OCI-LY3 (cell line): ENCODE measurements around the gene ZC3H12D.

Source experiments
- H2AFZ ChIP-seq: fragments of 200-600, 300-600 bp; shearing (Covaris generic); 2 replicates; pipeline ENCODE4 v1.6.0; 2014; ENCODE audit warnings: antibody characterized with exemption, low read depth, low read length
- H3K27ac ChIP-seq: fragments of 200-600, 300-600 bp; sonication (generic); 2 replicates; pipeline ENCODE4 v1.5.1; 2014; ENCODE audit warnings: mild to moderate bottlenecking, low read length, moderate library complexity, mixed read lengths
- H3K27me3 ChIP-seq: fragments of 200-600, 300-600 bp; sonication (generic); 2 replicates; pipeline ENCODE4 v1.6.1; 2014; ENCODE audit warnings: low read depth, low read length, mixed read lengths
- H3K36me3 ChIP-seq: fragments of 200-600, 300-600 bp; sonication (generic); replicated peaks from 2 replicates; pipeline ENCODE3; 2014; ENCODE audit warnings: low read depth, low read length, mixed read lengths
- H3K4me1 ChIP-seq: fragments of 300-600, 200-600 bp; sonication (generic); 2 replicates; pipeline ENCODE4 v1.6.1; 2014; ENCODE audit warnings: low read length, mixed read lengths
- H3K4me2 ChIP-seq: fragments of 200-600, 300-600 bp; sonication (generic); 2 replicates; pipeline ENCODE4 v1.6.1; 2014; ENCODE audit warnings: low read length, mixed read lengths
- H3K4me3 ChIP-seq: fragments of 300-600, 200-600 bp; sonication (generic); 2 replicates; pipeline ENCODE4 v1.5.1; 2014; ENCODE audit warnings: antibody characterized with exemption, mild to moderate bottlenecking, low read length, moderate library complexity
- H3K79me2 ChIP-seq: fragments of 300-600, 200-600 bp; shearing (Covaris generic); 2 replicates; pipeline ENCODE4 v1.6.1; 2014; ENCODE audit warnings: mild to moderate bottlenecking, low read length, mixed read lengths
- H3K9ac ChIP-seq: fragments of 300-600, 200-600 bp; shearing (Covaris generic); 2 replicates; pipeline ENCODE4 v1.6.0; 2014; ENCODE audit warnings: mild to moderate bottlenecking, low read length, moderate library complexity
- H3K9me3 ChIP-seq: fragments of 200-600, 300-600 bp; shearing (Covaris generic); 2 replicates; pipeline ENCODE4 v1.6.1; 2014; ENCODE audit warnings: low read length, mixed read lengths; ENCODE audit not compliant: insufficient read depth
- H4K20me1 ChIP-seq: fragments of 200-600, 300-600 bp; sonication (generic); 2 replicates; pipeline ENCODE4 v1.6.1; 2016; ENCODE audit warnings: low read length, mixed read lengths; ENCODE audit not compliant: insufficient read depth
- EZH2phosphoT487 ChIP-seq: fragments of 200-600 bp; shearing (Covaris generic); IDR thresholded peaks from 2 replicates; pipeline ENCODE4 v1.6.1; 2018; ENCODE audit warnings: antibody characterized with exemption, mixed run types, low read depth
- TF ChIP-seq, protein P1 (sequence below): fragments of 200-600, 300-600 bp; sonication (generic); IDR thresholded peaks from 2 replicates; pipeline ENCODE4 v1.5.1; 2014; ENCODE audit warnings: antibody characterized with exemption, low read length, low read depth

ZC3H12D gene

GRCh38 chr6:149510793-149511512 is 26.1 kb upstream of the ZC3H12D start:
- peaks cover 31% of the 10 kb centered on the region for H3K4me1 ChIP-seq
- no peak overlapping the region for H3K27ac ChIP-seq
- H3K4me2 ChIP-seq, result no peak overlapping the region
- no peak overlapping the region for H2AFZ ChIP-seq
- no peak for TF ChIP-seq EZH2phosphoT487
- TF ChIP-seq, protein P1, sequence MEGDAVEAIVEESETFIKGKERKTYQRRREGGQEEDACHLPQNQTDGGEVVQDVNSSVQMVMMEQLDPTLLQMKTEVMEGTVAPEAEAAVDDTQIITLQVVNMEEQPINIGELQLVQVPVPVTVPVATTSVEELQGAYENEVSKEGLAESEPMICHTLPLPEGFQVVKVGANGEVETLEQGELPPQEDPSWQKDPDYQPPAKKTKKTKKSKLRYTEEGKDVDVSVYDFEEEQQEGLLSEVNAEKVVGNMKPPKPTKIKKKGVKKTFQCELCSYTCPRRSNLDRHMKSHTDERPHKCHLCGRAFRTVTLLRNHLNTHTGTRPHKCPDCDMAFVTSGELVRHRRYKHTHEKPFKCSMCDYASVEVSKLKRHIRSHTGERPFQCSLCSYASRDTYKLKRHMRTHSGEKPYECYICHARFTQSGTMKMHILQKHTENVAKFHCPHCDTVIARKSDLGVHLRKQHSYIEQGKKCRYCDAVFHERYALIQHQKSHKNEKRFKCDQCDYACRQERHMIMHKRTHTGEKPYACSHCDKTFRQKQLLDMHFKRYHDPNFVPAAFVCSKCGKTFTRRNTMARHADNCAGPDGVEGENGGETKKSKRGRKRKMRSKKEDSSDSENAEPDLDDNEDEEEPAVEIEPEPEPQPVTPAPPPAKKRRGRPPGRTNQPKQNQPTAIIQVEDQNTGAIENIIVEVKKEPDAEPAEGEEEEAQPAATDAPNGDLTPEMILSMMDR, result no peak
- no peak overlapping the region for H3K9ac ChIP-seq
- H3K9me3 ChIP-seq, result no peaks in the 10 kb centered on the region
- peaks cover 9% of the 10 kb centered on the region for H3K36me3 ChIP-seq
- no peaks in the 10 kb centered on the region for H3K27me3 ChIP-seq
- no peaks in the 10 kb centered on the region for H4K20me1 ChIP-seq
- H3K4me3 ChIP-seq, result no peak overlapping the region
- H3K79me2 ChIP-seq, result no peaks in the 10 kb centered on the region

- Histone ChIP-seq H3K9me3 (no peaks in the 10 kb centered on the region), H2AFZ (no peak overlapping the region), H3K36me3 (peaks cover 10% of the 10 kb centered on the region), H3K4me2 (no peak overlapping the region), H3K4me1 (peaks cover 25% of the 10 kb centered on the region), H3K27me3 (no peaks in the 10 kb centered on the region), H3K4me3 (no peak overlapping the region), H3K79me2 (no peaks in the 10 kb centered on the region), H3K27ac (no peak overlapping the region), H4K20me1 (no peaks in the 10 kb centered on the region), H3K9ac (no peak overlapping the region)
- TF ChIP-seq EZH2phosphoT487, result no peak
- TF ChIP-seq, protein P1, result no peak
Observed at GRCh38 chr6:149508485-149508884, 23.7 kb upstream of the ZC3H12D start.

GRCh38 chr6:149503872-149504271 is 19.1 kb upstream of the ZC3H12D start:
- Histone ChIP-seq H4K20me1 (no peaks in the 10 kb centered on the region), H3K4me2 (no peak overlapping the region), H3K9me3 (no peaks in the 10 kb centered on the region), H3K79me2 (no peaks in the 10 kb centered on the region), H3K27me3 (no peaks in the 10 kb centered on the region), H3K36me3 (peaks cover 6% of the 10 kb centered on the region), H2AFZ (no peak overlapping the region), H3K9ac (no peak overlapping the region), H3K4me3 (no peak overlapping the region), H3K27ac (no peak overlapping the region), H3K4me1 (peaks cover 35% of the 10 kb centered on the region)
- TF ChIP-seq, protein P1, result no peak
- no peak for TF ChIP-seq EZH2phosphoT487

DNA sequence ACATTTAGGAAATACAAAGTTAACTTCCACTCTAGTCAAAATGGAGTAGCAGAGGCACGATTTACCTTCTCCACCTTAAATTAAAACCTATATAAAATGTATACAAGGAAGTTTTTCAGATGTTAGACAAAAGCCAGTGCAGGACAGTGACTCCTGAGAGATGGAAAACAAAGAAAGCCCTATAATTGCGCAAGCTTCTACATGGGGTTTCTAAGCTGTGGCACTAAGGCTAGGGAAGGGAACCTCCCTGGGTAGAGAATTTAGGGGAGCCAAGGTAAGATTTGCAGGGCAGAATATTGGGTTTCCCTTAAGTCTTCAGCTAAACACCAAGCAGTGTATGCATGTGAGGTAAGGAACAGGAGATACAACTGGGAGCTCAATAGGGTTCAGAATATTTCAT is 18.5 kb upstream of the ZC3H12D start:
- H3K27ac ChIP-seq, result no peak overlapping the region
- H2AFZ ChIP-seq, result no peak overlapping the region
- H3K27me3 ChIP-seq, result no peaks in the 10 kb centered on the region
- peaks cover 6% of the 10 kb centered on the region for H3K36me3 ChIP-seq
- no peak overlapping the region for H3K9ac ChIP-seq
- no peak overlapping the region for H3K4me2 ChIP-seq
- H3K4me3 ChIP-seq, result no peak overlapping the region
- H4K20me1 ChIP-seq, result no peaks in the 10 kb centered on the region
- H3K4me1 ChIP-seq, result peaks cover 41% of the 10 kb centered on the region
- TF ChIP-seq, protein P1, result no peak
- TF ChIP-seq EZH2phosphoT487, result no peak
- no peaks in the 10 kb centered on the region for H3K9me3 ChIP-seq
- no peaks in the 10 kb centered on the region for H3K79me2 ChIP-seq
